Measurements from ENCODE around the gene SMIM7.
A peak's percentile ranks its signal among the peaks of the same experiment; 100 is the strongest.
"Not testable (repeated sequence)": the region's sequence is repeated elsewhere in the genome, so short reads cannot be mapped to it uniquely, and the experiment has no call there.

The SMIM7 gene

DNA sequence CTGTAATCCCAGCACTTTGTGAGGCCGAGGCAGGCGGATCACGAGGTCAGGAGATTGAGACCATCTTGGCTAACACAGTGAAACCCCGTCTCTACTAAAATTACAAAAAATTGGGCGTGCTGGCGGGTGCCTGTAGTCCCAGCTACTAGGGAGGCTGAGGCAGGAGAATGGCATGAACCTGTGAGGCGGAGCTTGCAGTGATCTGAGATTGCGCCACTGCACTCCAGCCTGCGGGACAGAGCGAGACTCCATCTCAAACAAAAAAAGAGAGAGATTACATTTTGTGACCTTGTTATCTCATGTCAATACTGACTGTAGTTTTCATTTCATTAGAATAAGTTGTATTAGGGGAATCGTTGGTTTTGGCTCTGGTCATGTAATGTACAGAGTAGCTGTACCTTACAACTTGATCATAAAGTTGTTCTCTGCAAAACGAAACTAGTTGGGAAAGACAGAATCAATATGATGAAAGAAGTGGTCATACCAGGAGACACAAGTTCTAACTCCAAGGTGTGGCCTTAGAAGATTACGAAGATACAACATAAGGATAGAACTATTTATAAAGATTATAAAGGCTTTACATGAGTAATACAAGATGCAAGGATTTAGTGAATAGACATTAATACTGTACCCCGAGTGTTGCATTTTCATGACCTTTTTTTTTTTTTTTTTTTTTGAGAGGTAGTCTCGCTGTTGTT is 16.3 kb upstream of the SMIM7 start:
- no peak overlapping the region for H3K4me3 ChIP-seq
- H3K4me2 ChIP-seq, result no peak overlapping the region
- peaks cover 22% of the 10 kb centered on the region for H3K36me3 ChIP-seq
- H3K4me1 ChIP-seq, result no peaks in the 10 kb centered on the region
- H3K9me3 ChIP-seq, result peaks cover 17% of the 10 kb centered on the region
- no peak overlapping the region for H3K27ac ChIP-seq
- no peaks in the 10 kb centered on the region for H3K27me3 ChIP-seq
- no peak for TF ChIP-seq Cebpa-rat (IDR thresholded peaks at IDR 0.05)
- no peaks in the 10 kb centered on the region for H4K20me1 ChIP-seq
- H3K9ac ChIP-seq, result no peak overlapping the region

DNA sequence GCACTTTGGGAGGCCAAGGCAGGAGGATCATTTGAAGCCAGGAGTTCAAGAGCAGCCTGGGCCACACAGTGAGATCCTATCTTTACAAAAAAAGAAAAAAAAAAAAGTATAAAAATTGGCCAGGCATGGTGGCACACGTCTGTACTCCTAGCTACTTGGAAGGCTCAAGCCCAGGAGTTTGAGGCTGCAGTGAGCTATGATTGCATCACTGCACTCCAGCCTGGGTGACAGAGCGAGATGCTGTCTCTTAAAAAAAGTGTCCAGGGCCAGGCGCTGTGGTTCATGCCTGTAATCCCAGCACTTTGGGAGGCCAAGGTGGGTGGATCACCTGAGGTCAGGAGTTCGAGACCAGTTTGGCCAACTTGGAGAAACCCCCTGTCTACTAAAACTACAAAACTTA is 13.9 kb upstream of the SMIM7 start:
- not testable (repeated sequence) for H3K27ac ChIP-seq, H3K9me3 ChIP-seq, H3K4me3 ChIP-seq, H3K4me1 ChIP-seq, H3K4me2 ChIP-seq, H3K9ac ChIP-seq, H4K20me1 ChIP-seq, H3K27me3 ChIP-seq
- peaks cover 14% of the 10 kb centered on the region; the same call in 1 of the 2 replicates for H3K36me3 ChIP-seq

DNA sequence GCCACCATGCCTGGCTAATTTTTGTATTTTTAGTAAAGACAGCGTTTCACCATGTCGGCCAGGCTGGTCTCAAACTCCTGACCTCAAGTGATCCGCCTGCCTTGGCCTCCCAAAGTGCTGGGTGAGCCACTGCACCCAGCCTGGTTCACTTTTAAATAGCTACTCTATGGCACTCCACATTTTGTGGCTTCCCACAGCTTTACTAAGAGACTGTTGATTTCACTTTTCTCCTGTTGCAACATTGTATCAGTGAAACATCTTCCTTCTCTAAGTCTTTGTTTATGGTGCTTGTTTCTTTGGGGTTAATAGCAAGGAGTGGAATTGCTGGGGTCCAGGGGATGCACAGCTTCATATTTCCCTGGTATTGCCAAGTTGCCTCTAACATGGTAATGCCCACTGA is 13.3 kb upstream of the SMIM7 start:
- Histone ChIP-seq H3K4me2 (no peak overlapping the region), H3K9me3 (no peaks in the 10 kb centered on the region), H3K27ac (no peak overlapping the region), H3K9ac (no peak overlapping the region), H3K4me3 (no peak overlapping the region), H3K36me3 (peaks cover 14% of the 10 kb centered on the region; the same call in 1 of the 2 replicates), H3K4me1 (no peaks in the 10 kb centered on the region), H4K20me1 (no peaks in the 10 kb centered on the region), H3K27me3 (no peaks in the 10 kb centered on the region)
- no peak for TF ChIP-seq Cebpa-rat (IDR thresholded peaks at IDR 0.05)

DNA sequence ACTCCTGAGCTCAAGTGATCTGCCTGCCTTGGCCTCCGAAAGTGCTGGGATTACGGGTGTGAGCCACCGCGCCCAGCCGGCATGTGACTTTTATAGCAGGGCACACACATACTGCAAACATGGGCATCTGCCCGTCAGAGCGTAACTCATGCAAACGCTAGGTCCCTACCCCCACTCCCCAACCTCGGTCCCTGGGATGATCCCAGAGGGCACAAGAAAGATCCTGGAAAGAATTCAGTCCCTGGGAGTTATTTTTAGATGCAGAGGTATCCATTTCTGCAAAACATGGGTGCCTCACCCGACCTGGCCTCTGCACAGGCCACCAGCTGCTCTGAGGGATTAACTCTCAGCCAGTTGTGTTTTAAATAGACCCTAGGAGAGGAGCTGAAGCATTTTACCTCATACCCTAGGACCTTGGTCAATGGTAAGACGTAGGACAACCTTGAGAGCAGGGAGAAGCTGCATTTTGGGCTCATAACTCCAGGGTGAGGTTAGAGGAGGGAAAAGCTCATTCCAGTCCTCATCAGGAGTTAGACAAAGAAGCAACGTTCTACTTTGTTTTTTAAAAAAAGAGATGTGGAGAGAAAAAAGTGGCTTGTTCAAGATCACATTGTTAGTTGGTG is 11.8 kb upstream of the SMIM7 start:
- no peak overlapping the region for H3K27ac ChIP-seq
- no peak overlapping the region for H3K9ac ChIP-seq
- no peak overlapping the region for H3K4me3 ChIP-seq
- no peaks in the 10 kb centered on the region for H3K27me3 ChIP-seq
- no peaks in the 10 kb centered on the region for H4K20me1 ChIP-seq
- no peak for TF ChIP-seq Cebpa-rat (IDR thresholded peaks at IDR 0.05)
- H3K4me2 ChIP-seq, result no peak overlapping the region
- H3K4me1 ChIP-seq, result no peaks in the 10 kb centered on the region
- no peaks in the 10 kb centered on the region for H3K9me3 ChIP-seq
- peaks cover 18% of the 10 kb centered on the region for H3K36me3 ChIP-seq

DNA sequence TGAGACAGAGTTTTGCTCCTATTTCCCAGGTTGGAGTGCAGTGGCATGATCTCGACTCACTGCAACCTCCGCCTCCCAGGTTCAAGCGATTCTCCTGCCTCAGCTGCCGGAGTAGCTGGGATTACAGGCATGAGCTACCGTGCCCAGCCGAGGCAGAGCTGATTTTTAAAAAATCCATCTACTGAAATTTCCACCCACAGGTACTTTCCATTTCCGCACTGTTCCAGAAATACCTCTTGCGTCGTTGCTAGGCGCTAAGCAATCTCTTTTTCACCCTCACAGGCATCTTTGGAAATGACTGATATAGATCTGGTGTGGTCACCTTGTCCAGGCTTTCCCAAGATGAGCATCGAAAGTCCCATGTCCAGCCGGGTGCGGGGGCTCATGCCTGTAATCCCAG is 10.3 kb upstream of the SMIM7 start:
- Histone ChIP-seq H3K27me3 (no peaks in the 10 kb centered on the region), H3K36me3 (peaks cover 23% of the 10 kb centered on the region), H3K4me1 (no peaks in the 10 kb centered on the region), H4K20me1 (no peaks in the 10 kb centered on the region), H3K9me3 (no peaks in the 10 kb centered on the region), H3K4me3 (no peak overlapping the region), H3K9ac (no peak overlapping the region), H3K27ac (no peak overlapping the region), H3K4me2 (no peak overlapping the region)
- TF ChIP-seq Cebpa-rat (IDR thresholded peaks at IDR 0.05), result no peak

DNA sequence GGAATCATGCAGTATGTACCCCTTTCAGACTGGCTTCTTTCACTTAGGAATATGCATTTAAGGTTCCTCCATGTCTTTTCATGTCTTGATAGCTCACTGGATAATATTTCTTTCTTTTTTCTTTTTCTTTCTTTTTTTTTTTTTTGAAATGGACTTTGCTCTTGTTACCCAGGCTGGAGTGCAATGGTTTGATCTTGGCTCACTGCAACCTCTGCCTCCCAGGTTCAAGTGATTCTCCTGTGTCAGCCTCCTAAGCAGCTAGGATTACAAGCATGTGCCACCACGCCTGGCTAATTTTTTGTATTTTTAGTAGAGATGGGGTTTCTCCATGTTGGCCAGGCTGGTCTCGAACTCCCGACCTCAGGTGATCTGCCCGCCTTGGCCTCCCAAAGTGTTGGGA is 8.8 kb upstream of the SMIM7 start:
- H3K9ac ChIP-seq, H4K20me1 ChIP-seq: not testable (repeated sequence)
- peaks cover 23% of the 10 kb centered on the region for H3K36me3 ChIP-seq

DNA sequence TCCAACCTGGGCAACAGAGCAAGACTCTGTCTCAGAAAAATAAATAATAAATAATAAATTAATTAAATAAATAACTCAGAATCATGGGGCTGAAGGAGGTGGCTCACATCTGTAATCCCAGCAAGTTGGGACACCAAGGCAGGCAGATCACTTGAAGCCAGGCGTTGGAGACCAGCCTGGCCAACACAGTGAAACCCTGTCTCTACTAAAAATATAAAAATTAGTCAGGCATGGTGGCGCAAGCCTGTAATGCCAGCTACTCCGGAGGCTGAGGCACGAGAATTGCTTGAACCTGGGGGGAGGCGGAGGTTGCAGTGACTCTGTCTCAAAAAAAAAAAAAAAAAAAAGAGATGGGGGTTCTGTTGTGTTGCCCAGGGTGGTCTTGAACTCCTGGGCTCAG is 8.2 kb upstream of the SMIM7 start:
- H4K20me1 ChIP-seq, result no peaks in the 10 kb centered on the region
- H3K9ac ChIP-seq, result no peak overlapping the region
- no peak overlapping the region for H3K4me3 ChIP-seq
- H3K4me1 ChIP-seq, result peaks cover 10% of the 10 kb centered on the region
- no peaks in the 10 kb centered on the region for H3K27me3 ChIP-seq
- H3K4me2 ChIP-seq, result no peak overlapping the region
- H3K27ac ChIP-seq, result no peak overlapping the region
- peaks cover 23% of the 10 kb centered on the region for H3K36me3 ChIP-seq
- TF ChIP-seq Cebpa-rat (IDR thresholded peaks at IDR 0.05), result no peak
- no peaks in the 10 kb centered on the region for H3K9me3 ChIP-seq

More for the DNA sequence above, 8.8 kb upstream of the SMIM7 start:
- H3K4me2 ChIP-seq, H3K27me3 ChIP-seq, H3K4me3 ChIP-seq, H3K9me3 ChIP-seq, H3K4me1 ChIP-seq, H3K27ac ChIP-seq: not testable (repeated sequence)

DNA sequence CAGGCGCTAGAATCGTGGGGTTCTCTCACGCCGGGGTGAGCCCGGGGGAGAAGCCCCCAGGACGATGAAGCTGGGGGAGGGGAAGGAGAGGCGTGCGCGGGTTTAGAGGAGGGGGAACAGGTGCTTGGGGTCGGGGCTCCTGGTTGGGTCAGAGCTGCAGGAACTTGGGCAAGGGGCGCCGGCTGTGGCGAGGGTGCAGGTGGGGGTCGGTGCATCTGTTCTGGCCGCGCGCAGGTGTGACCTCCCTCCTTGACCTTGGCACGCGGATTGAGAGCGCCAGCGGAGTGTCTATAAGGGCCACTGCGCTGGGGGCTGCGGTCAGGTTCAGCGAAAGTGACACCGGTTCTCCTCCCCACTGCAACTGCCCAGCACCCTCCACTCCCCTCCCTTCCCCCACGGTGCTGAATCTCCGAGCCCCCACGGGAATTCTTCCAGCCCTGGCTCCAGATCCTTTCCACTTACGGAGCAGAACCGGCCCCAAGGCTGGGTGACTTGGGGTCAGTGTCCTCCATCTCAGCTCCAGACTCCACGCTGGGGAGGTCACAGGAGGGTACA is 1.6 kb upstream of the SMIM7 start:
- H3K4me3 ChIP-seq, result peak overlapping the region; percentile 78
- H3K4me2 ChIP-seq, result peak overlapping the region; percentile 97
- no peak for TF ChIP-seq Cebpa-rat (IDR thresholded peaks at IDR 0.05)
- H3K9me3 ChIP-seq, result no peaks in the 10 kb centered on the region
- H3K36me3 ChIP-seq, result peaks cover 29% of the 10 kb centered on the region
- H3K27ac ChIP-seq, result peak overlapping the region; percentile 82
- no peaks in the 10 kb centered on the region for H3K27me3 ChIP-seq
- H4K20me1 ChIP-seq, result peaks cover 31% of the 10 kb centered on the region
- peak overlapping the region; percentile 85 for H3K9ac ChIP-seq
- H3K4me1 ChIP-seq, result peaks cover 59% of the 10 kb centered on the region

DNA sequence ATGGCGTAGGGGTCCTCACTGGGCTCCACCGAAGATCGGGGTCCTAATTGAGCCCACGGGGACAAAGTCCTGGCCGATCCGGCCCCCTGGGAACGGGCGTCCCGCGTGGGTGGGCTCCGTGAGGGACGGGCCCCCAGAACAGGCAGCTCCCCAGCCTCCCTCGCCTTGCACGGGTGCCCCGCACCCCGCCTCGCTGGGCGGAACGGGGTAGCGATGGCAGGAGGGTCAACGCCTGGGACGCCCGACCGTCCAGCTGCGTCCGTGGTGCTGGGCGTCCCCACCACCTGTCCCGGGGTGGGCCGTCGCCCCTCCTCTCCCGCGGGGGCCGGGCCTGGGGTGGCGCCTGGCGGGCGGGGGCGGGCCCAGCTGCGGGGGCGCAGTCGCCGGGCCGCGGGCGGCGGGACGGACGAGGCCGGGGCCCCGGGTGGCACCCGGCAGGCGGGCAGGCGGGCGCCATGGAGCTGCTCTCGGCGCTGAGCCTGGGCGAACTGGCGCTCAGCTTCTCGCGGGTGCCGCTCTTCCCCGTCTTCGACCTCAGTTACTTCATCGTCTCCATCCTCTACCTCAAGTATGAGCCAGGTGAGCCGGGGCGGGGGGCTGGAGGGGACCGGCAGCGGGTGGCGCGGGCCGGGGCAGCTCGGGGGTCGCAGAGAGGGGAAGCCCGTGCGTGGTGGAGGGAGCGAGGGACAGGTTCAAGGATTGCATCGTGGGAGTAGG is 977 bp upstream of the SMIM7 start, which contains the start of gene TMEM38A:
TMEM38A (plus strand) TSS at position 377 of the 717 bp plus-strand sequence; CDS start at position 456, 79 bp downstream.
- peak within 1 kb of the TSS; percentile 97 for H3K4me2 ChIP-seq
- H3K27ac ChIP-seq, result peak within 1 kb of the TSS; percentile 82
- peak within 1 kb of the TSS; percentile 85 for H3K9ac ChIP-seq
- peaks cover 32% of the 10 kb centered on the region for H3K36me3 ChIP-seq
- peaks cover 37% of the 10 kb centered on the region for H4K20me1 ChIP-seq
- peak within 1 kb of the TSS; percentile 78 for H3K4me3 ChIP-seq
- H3K9me3 ChIP-seq, result no peaks in the 10 kb centered on the region
- H3K4me1 ChIP-seq, result peaks cover 65% of the 10 kb centered on the region
- TF ChIP-seq Cebpa-rat (IDR thresholded peaks at IDR 0.05), result no peak
- no peaks in the 10 kb centered on the region for H3K27me3 ChIP-seq

DNA sequence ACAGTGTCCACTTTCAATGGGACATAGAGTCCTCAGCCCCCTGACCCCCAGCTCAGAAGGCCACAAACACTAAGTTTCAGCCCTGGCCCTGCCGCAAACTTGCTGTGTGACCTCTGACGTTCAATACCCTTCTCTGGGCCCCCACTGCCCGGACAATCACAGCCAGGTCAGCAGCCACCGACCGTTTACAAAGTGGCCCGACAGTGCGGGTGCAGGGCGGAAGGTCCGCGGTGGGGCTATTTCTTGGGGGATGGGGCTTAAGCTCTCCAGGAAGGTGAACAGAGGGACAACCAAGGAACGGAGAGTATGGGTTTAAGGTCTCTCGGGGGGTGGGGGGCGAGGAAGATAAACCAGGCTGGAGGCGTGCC is 496 bp downstream of the SMIM7 start:
- Histone ChIP-seq H3K4me2 (peak overlapping the region; percentile 100), H4K20me1 (peaks cover 52% of the 10 kb centered on the region), H3K9ac (peak overlapping the region; percentile 85), H3K4me3 (peak overlapping the region; percentile 78), H3K27me3 (no peaks in the 10 kb centered on the region), H3K4me1 (peaks cover 69% of the 10 kb centered on the region), H3K27ac (peak overlapping the region; percentile 82), H3K9me3 (no peaks in the 10 kb centered on the region), H3K36me3 (peaks cover 47% of the 10 kb centered on the region)
- TF ChIP-seq Cebpa-rat (IDR thresholded peaks at IDR 0.05), result no peak

Data from BLaER1 (cell line).